ENCODE results near the gene AIF1.
A peak's percentile ranks its signal among the peaks of the same experiment; 100 is the strongest.

Gene AIF1

DNA sequence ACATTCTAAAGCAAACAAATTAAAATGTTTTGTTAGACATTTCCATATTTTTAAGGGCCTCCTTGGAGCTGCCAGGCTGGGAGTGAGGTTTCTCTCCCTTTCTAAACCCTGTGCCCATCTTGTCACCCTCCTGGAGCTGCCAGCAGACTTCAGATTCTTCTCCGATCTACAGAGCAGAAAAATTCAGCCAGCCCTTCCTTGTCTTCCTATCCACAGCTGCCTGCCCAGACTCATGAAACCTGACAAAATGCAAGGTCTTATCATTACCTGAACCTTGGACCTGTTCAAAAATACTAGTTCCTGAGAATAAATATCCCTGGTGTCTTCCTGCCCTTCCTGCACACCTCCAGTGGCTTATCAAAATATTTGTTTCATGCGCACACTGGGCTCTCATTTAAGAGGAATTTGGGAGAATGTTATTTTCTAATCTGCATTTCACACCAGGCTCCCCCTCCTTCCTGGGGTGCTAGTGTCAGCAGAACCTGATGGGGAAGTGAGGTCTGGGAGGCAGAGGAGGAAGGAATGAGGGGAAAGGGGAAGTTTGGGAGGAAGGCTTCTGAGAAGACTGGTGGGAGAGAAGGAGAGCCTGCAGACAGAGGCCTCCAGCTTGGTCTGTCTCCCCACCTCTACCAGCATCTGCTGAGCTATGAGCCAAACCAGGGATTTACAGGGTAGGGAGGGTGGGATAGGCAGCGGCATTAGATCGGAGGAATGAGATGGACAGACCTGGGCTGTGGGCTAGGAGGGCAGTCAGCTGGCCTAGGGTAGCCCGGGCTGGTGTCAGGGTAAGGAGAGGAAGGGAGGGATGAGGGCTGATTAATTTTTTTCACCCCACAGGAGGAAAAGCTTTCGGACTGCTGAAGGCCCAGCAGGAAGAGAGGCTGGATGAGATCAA lies at the start of gene AIF1:
Gene AIF1 (plus strand): TSS at position 551 of the 895 bp plus-strand sequence. CDS start 96 bp downstream, at position 647.
- peak in 1 of 2 donors; percentile 32 for DNase-seq

DNA sequence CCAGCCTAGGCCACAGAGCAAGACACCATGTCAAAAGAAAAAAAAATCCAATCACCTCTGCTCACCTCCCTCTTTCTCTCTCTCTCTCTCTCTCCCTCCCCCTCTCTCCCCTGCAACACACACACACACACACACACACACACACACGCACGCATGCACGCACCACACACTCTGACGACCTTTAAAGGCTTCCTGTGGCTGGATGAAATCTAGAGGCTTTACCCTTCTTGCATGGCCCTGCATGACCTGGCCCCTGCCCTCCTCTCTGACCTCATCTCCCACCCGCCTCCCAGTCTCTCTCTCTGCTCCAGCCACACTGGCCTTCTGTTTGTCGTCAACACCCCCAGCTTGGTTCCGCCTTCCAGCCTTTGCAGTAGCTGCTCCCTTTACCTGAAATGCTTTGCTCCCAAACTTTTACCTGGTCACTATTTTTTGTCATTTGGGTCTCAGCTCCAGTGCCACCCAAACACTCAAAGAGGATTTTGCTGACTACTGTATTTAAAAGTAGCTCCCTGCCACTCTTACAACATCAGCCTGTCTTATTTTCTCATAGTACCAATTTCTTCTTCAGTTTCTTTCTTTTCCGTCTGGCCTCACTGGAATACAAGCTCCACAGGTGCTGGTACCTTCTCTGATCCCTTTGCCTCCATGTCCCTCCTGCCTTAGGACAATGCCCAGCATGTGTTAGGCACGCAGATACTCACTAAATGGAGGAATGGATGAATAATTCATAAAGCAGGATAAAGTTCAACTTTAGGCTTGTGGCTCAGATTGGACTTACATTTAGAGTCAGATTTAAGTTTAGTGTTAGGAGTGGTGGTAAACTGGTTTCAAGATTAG lies 47.3 kb upstream of the AIF1 start:
- peak in 1 of 2 donors; percentile 61 for DNase-seq

DNA sequence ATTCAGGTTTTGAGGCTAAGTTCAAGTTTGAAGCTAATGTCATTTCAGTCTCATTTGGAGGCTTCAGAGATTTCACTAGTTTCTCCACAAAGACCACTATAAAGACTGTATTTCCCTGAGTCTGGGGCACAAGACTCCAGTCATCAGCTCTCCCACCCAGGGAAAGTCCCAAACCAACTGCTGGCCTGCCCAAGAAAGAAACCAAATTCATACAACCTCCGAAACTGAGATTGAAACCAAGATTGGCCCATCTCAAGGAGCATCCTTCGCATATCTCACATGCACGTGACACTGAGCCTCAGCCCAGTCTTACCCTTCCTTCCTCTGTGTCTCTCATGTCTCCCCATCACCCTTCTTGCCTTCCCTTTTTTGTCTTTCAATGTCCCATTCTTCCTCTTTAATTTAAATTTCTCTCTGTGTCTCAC lies 46.5 kb upstream of the AIF1 start:
- DNase-seq = peak; percentile 81 to 89

DNA sequence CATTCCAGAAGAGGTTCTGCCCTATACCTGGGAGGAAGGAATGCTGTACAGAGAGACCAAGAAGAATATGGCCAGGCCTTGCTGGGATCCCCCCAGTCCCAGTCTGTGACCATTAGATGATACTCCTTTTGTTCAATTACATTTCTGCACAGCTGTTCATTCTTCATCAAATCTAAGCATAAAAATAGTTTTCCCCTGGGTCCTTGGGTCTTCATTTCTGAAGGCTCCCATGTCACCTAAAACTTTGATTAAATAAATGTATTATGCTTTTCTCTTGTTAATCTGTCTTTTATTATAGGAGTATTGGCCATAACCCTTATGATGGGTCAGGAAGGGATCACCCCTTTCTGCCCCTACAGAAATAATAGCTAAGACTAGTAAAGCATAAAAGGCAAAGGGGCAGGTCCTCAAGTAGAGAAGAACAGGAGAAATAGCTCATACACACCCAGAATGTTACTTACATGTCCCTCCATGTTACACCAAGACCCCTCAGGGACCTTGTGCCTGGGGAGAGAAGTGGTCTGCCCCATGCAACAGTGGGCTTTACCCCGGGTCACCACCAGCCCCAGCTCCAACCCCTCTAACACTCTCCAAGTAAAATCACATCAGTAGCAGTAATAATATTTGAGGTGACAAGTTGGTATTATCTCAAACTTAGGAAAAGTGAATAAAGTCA lies 45.0 kb upstream of the AIF1 start:
- DNase-seq = no peak

DNA sequence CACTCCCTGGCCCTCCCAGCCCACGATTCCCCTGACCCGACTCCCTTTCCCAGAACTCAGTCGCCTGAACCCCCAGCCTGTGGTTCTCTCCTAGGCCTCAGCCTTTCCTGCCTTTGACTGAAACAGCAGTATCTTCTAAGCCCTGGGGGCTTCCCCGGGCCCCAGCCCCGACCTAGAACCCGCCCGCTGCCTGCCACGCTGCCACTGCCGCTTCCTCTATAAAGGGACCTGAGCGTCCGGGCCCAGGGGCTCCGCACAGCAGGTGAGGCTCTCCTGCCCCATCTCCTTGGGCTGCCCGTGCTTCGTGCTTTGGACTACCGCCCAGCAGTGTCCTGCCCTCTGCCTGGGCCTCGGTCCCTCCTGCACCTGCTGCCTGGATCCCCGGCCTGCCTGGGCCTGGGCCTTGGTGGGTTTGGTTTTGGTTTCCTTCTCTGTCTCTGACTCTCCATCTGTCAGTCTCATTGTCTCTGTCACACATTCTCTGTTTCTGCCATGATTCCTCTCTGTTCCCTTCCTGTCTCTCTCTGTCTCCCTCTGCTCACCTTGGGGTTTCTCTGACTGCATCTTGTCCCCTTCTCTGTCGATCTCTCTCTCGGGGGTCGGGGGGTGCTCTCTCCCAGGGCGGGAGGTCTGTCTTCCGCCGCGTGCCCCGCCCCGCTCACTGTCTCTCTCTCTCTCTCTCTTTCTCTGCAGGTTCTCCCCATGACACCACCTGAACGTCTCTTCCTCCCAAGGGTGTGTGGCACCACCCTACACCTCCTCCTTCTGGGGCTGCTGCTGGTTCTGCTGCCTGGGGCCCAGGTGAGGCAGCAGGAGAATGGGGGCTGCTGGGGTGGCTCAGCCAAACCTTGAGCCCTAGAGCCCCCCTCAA lies 42.8 kb upstream of the AIF1 start, which contains the start of gene LTA:
Gene LTA (plus strand): TSS at position 249 of the 871 bp plus-strand sequence. CDS start 454 bp downstream, at position 703.
- peak; percentile 78 to 89 for DNase-seq

DNA sequence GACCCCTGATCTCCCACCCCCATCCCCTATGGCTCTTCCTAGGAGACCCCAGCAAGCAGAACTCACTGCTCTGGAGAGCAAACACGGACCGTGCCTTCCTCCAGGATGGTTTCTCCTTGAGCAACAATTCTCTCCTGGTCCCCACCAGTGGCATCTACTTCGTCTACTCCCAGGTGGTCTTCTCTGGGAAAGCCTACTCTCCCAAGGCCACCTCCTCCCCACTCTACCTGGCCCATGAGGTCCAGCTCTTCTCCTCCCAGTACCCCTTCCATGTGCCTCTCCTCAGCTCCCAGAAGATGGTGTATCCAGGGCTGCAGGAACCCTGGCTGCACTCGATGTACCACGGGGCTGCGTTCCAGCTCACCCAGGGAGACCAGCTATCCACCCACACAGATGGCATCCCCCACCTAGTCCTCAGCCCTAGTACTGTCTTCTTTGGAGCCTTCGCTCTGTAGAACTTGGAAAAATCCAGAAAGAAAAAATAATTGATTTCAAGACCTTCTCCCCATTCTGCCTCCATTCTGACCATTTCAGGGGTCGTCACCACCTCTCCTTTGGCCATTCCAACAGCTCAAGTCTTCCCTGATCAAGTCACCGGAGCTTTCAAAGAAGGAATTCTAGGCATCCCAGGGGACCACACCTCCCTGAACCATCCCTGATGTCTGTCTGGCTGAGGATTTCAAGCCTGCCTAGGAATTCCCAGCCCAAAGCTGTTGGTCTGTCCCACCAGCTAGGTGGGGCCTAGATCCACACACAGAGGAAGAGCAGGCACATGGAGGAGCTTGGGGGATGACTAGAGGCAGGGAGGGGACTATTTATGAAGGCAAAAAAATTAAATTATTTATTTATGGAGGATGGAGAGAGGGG lies 41.6 kb upstream of the AIF1 start:
- DNase-seq = no peak

DNA sequence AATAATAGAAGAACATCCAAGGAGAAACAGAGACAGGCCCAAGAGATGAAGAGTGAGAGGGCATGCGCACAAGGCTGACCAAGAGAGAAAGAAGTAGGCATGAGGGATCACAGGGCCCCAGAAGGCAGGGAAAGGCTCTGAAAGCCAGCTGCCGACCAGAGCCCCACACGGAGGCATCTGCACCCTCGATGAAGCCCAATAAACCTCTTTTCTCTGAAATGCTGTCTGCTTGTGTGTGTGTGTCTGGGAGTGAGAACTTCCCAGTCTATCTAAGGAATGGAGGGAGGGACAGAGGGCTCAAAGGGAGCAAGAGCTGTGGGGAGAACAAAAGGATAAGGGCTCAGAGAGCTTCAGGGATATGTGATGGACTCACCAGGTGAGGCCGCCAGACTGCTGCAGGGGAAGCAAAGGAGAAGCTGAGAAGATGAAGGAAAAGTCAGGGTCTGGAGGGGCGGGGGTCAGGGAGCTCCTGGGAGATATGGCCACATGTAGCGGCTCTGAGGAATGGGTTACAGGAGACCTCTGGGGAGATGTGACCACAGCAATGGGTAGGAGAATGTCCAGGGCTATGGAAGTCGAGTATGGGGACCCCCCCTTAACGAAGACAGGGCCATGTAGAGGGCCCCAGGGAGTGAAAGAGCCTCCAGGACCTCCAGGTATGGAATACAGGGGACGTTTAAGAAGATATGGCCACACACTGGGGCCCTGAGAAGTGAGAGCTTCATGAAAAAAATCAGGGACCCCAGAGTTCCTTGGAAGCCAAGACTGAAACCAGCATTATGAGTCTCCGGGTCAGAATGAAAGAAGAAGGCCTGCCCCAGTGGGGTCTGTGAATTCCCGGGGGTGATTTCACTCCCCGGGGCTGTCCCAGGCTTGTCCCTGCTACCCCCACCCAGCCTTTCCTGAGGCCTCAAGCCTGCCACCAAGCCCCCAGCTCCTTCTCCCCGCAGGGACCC lies 40.6 kb upstream of the AIF1 start:
- DNase-seq = no peak

DNA sequence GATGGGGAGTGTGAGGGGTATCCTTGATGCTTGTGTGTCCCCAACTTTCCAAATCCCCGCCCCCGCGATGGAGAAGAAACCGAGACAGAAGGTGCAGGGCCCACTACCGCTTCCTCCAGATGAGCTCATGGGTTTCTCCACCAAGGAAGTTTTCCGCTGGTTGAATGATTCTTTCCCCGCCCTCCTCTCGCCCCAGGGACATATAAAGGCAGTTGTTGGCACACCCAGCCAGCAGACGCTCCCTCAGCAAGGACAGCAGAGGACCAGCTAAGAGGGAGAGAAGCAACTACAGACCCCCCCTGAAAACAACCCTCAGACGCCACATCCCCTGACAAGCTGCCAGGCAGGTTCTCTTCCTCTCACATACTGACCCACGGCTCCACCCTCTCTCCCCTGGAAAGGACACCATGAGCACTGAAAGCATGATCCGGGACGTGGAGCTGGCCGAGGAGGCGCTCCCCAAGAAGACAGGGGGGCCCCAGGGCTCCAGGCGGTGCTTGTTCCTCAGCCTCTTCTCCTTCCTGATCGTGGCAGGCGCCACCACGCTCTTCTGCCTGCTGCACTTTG lies 39.6 kb upstream of the AIF1 start, which contains the start of gene TNF:
Gene TNF (plus strand): TSS at position 231 of the 567 bp plus-strand sequence. CDS start 177 bp downstream, at position 408.
- DNase-seq = peak; percentile 88 to 94

DNA sequence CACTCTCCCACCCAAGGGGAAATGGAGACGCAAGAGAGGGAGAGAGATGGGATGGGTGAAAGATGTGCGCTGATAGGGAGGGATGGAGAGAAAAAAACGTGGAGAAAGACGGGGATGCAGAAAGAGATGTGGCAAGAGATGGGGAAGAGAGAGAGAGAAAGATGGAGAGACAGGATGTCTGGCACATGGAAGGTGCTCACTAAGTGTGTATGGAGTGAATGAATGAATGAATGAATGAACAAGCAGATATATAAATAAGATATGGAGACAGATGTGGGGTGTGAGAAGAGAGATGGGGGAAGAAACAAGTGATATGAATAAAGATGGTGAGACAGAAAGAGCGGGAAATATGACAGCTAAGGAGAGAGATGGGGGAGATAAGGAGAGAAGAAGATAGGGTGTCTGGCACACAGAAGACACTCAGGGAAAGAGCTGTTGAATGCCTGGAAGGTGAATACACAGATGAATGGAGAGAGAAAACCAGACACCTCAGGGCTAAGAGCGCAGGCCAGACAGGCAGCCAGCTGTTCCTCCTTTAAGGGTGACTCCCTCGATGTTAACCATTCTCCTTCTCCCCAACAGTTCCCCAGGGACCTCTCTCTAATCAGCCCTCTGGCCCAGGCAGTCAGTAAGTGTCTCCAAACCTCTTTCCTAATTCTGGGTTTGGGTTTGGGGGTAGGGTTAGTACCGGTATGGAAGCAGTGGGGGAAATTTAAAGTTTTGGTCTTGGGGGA lies 38.9 kb upstream of the AIF1 start:
- DNase-seq = peak in 1 of 2 donors; percentile 35

DNA sequence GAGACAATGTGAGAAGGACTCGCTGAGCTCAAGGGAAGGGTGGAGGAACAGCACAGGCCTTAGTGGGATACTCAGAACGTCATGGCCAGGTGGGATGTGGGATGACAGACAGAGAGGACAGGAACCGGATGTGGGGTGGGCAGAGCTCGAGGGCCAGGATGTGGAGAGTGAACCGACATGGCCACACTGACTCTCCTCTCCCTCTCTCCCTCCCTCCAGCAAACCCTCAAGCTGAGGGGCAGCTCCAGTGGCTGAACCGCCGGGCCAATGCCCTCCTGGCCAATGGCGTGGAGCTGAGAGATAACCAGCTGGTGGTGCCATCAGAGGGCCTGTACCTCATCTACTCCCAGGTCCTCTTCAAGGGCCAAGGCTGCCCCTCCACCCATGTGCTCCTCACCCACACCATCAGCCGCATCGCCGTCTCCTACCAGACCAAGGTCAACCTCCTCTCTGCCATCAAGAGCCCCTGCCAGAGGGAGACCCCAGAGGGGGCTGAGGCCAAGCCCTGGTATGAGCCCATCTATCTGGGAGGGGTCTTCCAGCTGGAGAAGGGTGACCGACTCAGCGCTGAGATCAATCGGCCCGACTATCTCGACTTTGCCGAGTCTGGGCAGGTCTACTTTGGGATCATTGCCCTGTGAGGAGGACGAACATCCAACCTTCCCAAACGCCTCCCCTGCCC lies 38.0 kb upstream of the AIF1 start:
- peak; percentile 42 to 73 for DNase-seq

DNA sequence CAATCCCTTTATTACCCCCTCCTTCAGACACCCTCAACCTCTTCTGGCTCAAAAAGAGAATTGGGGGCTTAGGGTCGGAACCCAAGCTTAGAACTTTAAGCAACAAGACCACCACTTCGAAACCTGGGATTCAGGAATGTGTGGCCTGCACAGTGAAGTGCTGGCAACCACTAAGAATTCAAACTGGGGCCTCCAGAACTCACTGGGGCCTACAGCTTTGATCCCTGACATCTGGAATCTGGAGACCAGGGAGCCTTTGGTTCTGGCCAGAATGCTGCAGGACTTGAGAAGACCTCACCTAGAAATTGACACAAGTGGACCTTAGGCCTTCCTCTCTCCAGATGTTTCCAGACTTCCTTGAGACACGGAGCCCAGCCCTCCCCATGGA lies 37.5 kb upstream of the AIF1 start:
- DNase-seq = no peak

DNA sequence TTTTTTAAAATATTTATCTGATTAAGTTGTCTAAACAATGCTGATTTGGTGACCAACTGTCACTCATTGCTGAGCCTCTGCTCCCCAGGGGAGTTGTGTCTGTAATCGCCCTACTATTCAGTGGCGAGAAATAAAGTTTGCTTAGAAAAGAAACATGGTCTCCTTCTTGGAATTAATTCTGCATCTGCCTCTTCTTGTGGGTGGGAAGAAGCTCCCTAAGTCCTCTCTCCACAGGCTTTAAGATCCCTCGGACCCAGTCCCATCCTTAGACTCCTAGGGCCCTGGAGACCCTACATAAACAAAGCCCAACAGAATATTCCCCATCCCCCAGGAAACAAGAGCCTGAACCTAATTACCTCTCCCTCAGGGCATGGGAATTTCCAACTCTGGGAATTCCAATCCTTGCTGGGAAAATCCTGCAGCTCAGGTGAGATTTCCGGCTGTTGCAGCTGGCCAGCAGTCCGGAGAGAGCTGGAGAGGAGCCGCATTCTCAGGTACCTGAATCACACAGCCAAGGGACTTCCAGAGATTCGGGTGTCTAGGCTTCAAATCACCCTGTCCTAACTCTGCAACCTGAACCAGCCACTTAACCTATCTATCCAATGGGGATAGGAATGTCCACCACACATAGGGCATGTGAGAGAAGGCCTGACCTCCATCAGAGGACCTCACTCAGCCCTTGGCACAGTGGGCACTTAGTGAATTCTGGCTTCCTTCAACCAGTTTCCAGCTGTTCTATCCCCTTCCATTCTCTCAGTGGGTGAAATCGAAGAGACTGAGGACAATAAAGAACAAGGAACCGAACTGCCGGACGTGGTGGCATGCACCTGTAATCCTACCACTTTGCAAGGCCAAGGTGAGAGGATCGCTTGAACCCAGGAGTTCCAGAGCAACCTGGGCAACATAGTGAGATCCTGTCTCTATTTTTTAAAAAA lies 36.6 kb upstream of the AIF1 start:
- peak in 1 of 2 donors; percentile 45 for DNase-seq

DNA sequence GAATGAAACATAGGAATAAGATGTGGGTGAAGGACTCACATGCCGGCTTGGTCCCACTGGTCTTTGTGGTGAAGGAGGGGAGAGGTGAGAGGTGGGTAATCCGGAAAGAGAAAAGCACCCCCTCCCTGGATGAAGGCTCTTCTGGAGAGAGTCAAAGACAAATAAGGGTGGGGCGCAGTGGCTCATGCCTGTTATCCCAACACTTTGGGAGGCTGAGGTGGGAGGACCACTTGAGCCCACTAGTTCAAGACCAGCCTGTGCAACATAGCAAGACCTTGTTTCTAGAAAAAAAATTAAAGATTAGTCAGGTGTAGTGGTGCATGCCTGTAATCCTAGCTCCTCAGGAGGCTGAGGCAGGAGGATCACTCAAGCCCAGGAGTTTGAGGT lies 35.9 kb upstream of the AIF1 start:
- peak in 1 of 2 donors; percentile 36 for DNase-seq

DNA sequence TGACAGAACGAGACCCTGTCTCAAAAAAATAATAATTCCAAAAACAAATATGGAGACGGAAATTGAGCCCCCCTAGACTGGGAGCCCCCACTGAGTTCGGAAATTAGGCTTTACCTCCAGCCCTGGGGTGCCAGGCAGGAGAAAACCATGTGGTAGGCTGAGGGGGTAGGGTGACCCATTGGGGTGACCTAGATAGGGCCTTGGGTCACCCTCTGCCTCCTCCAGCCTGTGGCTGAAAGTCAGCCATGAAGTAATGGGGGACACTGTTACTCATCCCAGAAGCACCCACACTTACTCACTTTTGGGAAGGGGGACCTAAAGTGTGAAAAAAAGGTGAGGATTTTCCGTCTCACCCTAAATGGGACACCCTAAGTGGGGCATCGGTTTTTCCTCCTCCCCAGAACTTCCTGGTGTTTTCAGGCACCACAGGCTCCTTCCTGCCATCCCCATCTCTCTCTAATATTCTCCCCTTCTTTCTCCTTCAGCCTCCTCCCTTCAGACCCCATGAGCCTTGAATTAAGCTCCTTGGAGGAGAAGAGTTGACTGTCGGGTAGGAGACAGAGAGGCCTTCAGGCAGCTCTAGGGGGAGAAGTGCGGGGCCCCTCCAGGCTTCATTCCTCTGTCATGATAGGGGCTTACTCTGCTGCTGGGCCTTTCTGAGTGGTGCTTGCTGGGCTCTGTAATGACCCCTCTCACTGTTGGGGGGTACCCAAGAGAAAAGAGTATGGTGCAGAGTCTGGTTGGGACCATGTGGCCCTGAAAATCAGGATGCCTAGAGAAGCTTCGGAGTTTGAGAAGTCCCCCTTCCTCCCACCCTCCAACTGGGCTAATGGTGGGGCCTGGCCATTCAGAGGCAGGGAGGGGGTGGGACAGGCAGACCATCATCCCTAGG lies 35.2 kb upstream of the AIF1 start:
- DNase-seq = peak in 1 of 2 donors; percentile 44

DNA sequence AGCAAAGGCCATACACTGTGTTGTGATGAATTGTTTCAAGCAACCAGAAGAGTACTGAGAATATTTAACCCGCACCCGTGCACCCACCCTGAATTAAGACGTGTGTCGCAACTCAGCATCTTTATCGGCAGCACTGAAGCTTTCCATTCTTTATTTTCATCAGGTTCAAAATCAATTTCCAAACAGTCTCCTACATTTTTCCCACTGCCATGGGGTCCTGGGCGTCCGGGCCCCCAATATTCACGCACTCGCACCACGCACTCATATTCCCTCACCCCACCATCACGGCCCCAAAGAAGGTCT lies 34.6 kb upstream of the AIF1 start:
- no peak for DNase-seq
